GM19452 (cell line): ENCODE measurements around the gene DNAH1.

Experiments used
- ATAC-seq: cut with Tn5 transposase; IDR thresholded peaks from one replicate; pipeline ENCODE4 v1.9.1; 2021; ENCODE audit not compliant: unreplicated experiment

DNAH1 gene

DNA sequence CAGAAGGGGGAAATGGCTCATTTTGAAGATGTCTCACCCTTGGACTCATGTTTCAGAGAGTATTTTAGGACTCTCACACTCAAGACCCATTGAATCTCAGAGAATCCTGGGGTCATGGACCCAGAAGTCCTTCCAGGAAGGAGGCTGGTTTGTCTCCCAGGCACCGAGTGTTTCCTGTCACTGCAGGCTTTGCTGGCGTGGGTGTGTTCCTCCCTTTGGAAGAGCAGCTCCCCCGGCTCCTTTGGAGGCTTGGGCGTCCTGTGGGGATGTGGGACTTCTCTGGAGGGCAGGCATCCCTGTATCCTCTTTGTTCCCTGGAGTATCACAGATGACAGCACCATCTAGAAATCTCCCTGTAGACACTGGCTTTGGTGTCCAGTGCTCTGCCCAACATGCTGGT, 40.0 kb downstream of the DNAH1 start:
- ATAC-seq: no peak

DNA sequence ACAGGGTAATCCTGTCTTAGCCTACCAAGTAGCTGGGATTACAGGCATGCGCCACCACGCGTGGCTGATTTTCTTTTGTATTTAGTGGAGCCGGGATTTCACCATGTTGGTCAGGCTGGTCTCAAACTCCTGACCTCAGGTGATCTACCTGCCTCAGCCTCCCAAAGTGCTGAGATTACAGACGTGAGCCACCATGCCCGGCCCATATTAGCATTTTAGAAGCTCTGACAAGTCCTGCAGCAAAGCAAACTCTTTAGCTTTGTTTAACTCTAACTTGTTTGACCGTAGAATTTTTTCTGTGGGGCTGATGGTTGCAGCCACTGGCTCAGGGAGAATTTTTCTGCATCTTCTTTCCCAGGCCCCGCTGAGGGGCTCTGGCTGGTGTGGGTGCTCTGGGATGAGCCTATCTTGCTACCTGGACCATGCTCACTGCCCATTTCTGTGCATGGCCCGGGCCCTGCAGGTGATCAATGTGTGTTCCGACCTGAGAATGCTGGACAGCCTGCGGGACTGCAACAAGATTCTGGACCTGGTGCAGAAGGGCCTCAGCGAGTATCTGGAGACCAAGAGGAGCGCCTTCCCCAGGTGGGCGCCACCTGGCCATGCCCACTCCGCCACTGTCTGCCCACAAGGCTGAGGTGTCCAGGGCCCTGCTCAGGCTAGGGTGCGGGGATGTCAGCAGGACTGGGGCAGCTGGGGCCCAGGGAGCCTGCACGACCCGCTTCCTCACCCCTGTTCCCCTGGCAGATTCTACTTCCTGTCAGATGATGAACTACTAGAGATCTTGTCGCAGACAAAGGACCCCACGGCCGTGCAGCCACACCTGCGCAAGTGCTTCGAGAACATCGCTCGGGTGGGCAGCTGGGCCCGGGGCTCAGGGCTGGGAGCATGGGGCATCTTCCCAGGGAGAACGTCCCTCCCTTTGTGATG, 41.3 kb downstream of the DNAH1 start:
- ATAC-seq: no peak

DNA sequence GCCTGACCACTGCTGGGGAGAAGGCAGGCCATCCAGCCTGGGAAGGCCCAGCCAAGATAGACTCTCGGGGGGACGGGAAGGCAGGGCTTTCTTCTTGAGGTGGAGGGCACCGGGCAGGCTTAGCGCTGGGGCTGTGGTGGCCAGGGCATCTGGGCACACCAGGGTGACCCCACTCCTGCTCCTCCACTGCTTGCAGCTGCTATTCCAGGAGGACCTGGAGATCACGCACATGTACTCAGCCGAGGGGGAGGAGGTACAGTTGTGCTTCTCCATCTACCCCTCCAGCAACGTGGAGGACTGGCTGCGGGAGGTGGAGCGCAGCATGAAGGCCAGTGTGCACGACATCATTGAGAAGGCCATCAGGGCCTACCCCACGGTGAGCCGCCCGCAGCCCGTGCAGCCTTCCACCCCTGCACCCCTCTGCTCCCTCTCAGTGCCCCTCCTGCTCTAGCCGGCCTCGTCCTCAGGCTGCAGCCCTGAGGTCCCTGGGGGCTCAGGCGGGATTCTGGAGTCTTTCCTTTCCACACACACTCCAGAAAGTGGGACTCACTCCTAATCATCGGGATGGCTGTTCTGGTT, 42.3 kb downstream of the DNAH1 start:
- no peak for ATAC-seq

DNA sequence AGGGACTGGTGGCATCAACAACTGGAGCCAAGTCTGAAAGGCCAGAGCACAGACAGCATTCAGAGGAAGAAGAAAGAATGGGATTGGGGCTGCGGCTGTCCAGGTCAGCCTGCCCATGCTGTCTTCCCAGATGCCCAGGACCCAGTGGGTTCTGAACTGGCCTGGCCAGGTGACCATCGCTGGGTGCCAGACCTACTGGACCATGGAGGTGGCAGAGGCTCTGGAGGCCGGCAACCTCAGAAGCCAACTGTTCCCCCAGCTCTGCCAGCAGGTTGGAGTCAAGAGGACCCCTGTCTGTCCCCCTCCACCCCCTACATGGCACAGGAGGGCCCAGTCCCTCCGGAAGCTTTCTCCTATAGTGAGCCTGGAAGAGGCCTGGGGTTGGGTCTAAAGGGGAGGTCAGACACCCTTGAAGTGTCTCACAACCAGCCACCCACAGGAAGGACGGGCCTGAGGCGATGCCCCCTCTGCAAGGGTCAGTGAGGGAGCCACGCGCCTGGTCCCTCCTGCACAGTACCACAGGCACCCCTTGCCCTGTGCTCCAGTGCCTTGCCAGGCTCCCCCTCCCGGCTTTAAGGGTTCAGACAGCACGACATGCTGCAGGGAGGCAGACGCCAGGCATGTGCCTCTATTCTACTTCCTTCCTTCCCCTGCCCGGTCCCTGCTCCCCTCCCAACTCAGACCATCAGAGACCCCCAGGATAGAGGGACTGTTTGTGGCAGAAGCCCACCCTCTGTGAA, 43.2 kb downstream of the DNAH1 start:
- no peak for ATAC-seq

DNA sequence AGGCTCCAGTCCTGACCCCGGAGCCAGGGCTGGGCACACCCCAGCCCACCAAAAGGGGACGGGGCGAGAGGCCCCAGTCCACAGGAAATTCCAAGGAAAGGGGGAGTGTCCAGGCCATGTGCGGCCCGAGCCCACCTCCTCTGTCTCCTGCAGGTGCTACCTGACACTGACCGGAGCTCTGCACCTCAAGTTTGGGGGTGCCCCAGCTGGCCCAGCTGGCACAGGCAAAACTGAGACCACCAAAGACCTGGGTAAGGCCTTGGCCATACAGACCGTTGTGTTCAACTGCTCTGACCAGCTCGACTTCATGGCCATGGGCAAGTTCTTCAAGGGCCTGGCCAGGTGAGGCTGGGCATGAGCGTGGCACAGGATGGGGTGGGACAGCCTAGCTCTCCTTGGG, 44.9 kb downstream of the DNAH1 start:
- no peak for ATAC-seq

DNA sequence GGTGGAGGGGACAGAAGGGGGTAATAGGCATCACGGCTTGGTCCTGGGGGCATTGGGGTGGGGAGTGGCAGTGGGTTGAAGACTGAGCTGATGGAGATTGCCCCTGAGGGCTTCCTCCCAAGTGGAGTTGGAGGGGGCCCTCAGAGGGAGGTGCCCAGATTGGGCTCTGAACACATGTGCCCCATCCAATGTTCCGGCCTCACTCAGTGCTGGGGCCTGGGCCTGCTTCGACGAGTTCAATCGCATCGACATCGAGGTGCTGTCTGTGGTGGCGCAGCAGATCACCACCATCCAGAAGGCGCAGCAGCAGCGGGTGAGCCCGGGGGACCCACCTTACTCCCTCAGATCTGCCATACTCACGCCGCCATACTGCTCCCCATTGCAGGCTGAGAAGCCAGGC, 45.3 kb downstream of the DNAH1 start:
- no peak for ATAC-seq

DNA sequence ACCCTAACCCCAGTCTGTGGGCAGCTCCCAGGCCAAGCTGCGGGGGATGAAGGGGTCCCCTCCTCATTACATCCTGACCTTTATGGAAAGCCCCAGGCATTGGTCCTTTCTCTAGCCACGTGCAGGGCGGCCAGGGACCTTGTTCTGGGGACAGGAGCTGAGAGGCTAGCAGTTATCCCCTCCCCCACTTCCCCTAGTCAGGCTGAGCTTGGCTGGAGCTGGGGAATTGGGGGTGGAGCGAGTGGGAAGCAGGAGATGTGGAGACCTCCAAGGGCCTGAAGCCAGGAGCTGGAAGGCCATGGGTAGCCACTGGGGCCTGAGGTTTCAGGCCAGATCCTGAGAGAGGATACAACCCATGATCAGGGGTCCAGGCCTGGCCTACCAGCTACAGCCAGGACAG, 45.8 kb downstream of the DNAH1 start:
- ATAC-seq: no peak

DNA sequence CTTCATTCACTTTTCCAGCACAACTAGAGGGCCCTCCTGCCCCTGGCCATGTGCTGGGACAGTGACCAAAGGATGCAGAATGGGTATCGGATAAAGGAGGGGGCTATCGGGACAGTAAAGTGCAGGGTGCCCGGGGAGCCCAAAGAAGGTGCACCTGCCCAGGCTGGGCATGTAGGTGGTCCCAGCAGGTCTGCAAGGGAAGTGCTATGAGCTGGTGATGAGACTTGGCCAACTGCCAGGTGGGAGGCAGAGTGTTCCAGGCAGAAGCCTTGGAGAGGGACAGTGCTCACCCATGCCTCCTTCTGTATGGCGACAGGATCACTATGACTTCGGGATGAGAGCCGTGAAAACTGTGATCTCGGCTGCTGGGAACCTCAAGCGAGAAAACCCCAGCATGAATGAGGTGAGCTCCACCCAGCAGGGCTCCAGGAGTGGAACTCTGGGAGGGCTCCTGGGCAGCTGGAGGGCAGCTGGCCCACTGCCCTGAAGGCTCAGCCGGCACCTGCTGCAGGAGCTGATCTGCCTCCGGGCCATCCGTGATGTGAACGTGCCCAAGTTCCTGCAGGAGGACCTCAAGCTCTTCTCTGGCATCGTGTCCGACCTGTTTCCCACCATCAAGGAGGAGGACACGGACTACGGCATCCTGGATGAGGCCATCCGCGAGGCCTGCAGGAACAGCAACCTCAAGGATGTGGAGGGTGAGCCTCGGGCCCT, 48.4 kb downstream of the DNAH1 start:
- no peak for ATAC-seq

DNA sequence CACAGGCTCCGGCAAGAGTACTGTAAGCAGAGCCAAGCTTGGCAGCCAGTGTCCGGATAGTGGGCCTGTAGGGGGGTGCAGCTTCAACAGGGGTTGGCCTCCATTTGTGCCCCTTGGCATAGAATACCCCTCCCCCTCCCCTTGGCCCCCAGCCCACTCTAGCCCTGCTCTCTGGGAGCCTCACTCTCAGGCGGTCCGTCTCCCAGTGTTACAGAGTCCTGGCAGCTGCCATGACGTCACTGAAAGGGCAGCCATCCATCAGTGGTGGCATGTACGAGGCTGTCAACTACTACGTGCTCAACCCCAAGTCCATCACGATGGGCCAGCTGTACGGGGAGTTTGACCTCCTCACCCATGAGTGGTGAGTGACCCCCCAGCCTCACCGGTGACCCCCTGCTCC, 50.4 kb downstream of the DNAH1 start:
- ATAC-seq: no peak

DNA sequence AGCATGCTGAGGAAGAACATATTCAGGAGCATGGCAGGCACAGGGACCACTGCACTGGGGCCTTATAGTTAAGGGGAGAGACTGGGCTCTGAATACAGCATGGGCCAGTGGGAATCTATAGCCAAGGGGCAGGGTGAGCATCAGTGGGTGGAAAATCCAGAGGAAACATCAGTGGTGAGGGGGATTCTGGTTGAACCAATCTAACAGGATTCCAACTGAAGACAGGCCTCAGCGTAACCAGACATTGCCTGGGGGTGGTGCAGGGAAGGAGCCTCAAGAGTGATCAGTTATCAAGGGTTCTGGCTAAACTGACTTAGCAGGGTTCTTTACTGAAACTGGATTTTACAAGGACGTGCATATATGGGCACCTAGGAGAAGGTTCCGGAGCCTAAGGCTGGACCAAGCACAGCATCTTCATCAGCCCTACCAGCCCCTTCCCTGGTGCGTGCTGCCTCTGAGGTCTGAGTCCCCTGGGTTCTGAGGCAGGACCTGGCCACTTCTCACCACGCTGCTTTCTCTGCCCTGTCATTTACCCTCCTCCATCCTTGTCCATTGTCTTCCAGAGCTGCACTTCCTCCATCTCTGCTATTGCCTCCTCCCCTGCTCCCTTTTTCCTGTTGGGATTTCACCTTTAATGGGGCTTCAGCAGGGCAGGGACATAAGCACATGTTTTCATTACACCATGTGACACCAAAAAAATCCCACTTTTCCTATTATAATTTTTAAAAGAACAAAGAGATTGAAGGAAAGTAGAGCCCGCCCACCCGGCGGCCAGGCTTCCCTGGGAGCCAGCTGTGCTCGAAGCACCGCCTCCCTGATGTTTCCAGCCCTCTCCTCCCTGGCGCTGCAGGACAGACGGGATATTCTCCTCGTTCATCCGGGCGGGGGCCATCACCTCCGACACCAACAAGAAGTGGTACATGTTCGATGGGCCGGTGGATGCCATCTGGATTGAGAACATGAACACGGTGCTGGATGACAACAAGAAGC, 52.1 kb downstream of the DNAH1 start:
- no peak for ATAC-seq

DNA sequence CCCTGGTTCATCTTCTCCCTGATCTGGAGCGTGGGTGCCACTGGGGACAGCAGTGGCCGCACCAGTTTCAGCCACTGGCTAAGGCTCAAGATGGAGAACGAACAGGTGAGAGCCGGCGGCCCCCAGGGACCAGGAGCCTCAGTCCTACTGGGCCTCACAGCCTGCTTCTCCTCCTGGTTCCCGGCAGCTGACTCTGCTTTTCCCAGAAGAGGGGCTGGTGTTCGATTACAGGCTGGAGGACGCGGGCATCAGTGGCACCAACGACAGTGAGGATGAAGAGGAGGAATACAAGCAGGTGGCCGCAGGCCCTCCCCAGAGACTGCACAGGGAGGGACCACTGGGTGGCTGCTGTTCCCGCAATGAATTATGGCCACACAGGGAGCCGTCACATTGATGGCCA, 54.4 kb downstream of the DNAH1 start:
- no peak for ATAC-seq

DNA sequence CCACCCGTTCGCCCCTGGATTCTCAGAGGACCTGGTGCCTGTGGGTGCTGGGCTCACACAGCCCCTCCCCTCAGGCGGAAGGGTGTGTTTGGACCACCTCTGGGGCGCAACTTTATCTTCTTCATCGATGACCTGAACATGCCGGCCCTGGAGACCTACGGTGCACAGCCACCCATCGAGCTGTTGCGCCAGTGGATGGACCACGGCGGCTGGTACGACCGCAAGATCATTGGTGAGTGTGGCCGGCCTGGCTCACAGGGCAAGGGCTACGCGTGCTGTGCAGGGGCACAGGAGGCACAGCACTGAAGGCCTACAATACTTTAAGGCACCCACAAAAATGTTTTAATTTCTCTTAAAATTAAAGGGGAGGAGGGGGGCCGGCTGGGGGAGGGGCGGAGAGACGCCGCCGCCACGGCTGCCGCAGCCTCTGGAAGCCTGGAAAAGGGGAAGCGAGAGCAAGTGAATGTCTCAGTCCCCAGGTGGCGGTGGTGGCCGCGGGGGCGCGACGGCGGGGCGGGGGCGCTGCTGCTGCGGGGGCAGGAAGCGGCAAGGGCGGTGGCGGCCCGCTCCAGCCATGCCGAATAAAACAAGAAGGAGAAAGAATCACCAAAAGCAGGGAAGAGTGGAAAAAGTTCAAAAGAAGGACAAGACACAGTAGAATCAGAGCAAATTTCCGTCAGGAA, 56.8 kb downstream of the DNAH1 start:
- ATAC-seq: no peak

DNA sequence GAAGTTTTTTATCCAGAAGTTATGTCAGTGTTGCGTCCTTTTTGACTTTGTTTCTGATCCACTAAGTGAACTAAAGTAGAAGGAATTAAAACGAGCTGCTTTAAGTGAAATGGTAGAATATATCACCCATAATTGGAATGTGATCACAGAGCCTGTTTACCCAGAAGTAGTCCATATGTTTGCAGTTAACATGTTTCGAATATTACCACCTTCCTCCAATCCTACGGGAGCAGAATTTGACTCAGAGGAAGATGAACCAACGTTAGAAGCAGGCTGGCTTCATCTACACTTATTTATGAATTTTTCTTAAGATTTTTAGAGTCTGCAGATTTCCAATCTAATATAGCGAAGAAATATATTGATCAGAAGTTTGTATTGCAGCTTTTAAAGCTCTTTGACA, 57.6 kb downstream of the DNAH1 start:
- no peak for ATAC-seq

DNA sequence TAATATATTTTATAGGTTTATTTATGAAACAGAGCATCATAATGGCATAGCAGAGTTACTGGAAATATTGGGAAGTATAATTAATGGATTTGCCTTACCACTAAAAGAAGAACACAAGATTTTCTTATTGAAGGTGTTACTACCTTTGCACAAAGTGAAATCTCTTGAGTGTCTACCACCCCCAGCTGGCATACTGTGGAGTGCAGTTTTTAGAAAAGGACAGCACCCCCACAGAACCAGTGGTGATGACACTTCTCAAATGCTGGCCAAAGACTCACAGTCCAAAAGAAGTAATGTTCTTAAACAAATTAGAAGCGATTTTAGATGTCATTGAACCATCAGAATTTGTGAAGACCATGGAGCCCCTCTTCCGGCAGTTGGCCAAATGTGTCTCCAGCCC, 58.1 kb downstream of the DNAH1 start:
- no peak for ATAC-seq

DNA sequence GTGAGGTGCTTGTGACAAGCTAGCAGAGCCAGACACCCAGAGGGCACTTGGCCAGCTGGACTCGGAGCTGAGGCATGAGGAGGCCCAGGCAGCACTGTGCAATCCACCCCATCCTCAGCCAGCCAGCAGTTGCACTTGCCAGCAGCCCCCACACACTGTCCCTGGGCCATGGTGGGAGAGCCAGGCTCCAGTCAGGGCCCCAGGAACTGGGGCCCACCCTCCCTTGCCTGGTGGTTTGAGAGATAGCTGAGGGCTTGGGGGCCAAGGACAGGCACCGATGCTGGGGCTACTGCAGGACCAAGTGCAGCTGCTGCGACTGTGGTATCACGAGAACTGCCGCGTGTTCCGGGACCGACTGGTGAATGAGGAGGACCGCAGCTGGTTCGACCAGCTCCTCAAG, 63.5 kb downstream of the DNAH1 start:
- ATAC-seq: no peak

DNA sequence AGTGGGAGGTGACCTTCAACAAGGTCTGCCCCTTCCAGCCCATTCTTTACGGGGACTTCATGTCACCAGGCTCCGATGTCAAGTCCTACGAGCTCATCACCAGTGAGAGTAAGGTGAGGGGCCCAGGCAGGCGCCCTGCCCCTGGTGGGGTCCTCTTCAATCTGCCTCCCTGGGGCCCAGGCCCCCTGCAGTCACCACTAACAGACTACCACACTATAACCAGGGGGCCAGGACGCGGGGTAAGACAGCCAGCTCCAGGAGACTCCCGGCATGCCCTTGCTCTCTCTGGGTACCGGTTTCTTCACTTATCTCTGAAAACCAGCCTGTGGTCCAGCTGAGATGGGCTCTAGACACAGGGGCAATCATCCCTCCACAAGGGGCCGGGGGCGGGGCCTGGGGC, 63.9 kb downstream of the DNAH1 start:
- no peak for ATAC-seq

DNA sequence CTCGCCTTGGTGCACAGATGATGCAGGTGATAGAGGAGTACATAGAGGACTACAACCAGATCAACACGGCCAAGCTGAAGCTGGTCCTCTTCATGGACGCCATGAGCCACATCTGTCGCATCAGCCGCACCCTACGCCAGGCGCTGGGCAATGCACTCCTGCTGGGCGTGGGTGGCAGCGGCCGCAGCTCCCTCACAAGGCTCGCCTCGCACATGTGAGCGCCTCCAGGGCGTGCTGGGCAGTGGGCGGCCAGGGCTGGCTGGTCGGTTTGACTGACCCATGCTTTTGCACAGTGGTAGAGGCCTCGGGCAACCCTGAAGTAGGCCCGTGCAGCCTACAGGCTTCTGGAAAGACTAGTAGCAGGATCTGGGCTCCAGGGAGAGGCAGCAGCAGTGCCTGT, 65.5 kb downstream of the DNAH1 start:
- no peak for ATAC-seq

DNA sequence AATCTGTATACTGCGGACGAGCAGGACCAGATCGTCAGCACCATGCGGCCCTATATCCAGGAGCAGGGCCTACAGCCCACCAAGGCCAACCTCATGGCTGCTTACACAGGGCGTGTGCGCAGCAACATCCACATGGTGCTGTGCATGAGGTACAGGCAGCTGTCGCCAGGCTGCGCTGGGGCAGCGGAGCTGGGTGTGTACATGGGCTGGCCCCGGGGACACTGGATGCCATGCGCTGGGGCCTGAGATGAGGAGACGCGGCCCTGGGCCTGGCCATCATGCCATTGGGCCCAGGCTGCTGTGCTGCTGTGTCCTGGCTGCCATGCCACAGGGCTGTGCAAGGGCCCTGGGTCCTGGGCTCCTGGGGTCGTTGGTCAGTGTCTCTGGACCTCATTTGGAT, 67.3 kb downstream of the DNAH1 start:
- no peak for ATAC-seq

DNA sequence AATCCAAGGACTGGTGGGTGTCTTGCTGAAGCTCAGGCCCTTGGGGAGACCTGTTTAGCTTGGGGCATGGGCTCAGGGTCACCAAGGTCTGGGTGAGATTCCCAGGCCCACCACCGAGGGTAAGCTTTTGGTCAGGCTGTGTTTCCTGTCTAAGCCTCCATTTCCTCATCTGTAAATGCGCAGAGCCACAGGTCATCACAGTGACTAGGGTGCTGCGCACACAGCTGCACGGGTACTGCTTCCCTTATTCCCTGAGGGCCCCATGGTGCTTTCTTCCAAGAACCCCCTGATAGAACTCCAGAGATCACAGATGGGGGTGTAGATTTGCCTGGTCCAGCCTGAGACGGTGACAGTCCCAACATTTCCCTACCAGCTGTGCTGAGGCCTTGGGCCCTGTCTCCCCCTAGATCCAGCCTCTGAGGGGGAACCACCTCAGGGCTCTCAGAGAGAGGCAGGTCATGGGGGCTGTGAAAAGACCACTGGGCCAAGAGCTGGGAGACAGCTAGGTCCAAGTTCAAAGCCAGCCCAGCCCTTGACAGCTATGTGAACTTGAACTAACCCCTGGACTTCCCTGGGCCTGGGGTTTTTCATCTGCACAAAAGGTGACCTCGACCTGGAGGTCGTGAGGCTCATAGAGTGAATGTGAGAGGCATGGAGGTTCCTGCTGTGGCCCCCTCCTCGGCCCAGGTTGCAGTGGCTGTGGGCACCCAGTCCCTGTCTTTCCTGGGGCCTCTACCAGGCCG, 68.1 kb downstream of the DNAH1 start:
- ATAC-seq: no peak
